Activated naive CD4-positive, alpha-beta T cell treated with anti-CD3 and anti-CD28 coated beads, Interleukin-2, amount 50 U/mL, for 24 hours (primary cell): ENCODE results near the gene SRR.

Experiments used
- H3K27ac Mint-ChIP-seq: one replicate; pipeline ENCODE4 v1.8.0; 2021; ENCODE audit warnings: mild to moderate bottlenecking, mixed read lengths
- H3K27me3 Mint-ChIP-seq: one replicate; pipeline ENCODE4 v1.8.0; 2021; ENCODE audit warnings: mixed read lengths
- H3K36me3 Mint-ChIP-seq: one replicate; pipeline ENCODE4 v1.8.0; 2021; ENCODE audit warnings: mixed read lengths
- H3K4me1 Mint-ChIP-seq: one replicate; pipeline ENCODE4 v1.8.0; 2021; ENCODE audit warnings: mixed read lengths
- H3K4me3 Mint-ChIP-seq: one replicate; pipeline ENCODE4 v1.8.0; 2021; ENCODE audit warnings: mild to moderate bottlenecking, mixed read lengths
- H3K9me3 Mint-ChIP-seq: one replicate; pipeline ENCODE4 v1.8.0; 2021; ENCODE audit warnings: mixed read lengths

SRR gene

GRCh38 chr17:2369551-2370210, 65.9 kb downstream of the SRR start:
- H3K4me1 Mint-ChIP-seq, result no peaks in the 10 kb centered on the region
- H3K9me3 Mint-ChIP-seq, result no peaks in the 10 kb centered on the region
- H3K36me3 Mint-ChIP-seq, result peaks cover 1% of the 10 kb centered on the region
- no peak overlapping the region for H3K4me3 Mint-ChIP-seq
- H3K27me3 Mint-ChIP-seq, result no peaks in the 10 kb centered on the region
- H3K27ac Mint-ChIP-seq, result no peak overlapping the region

GRCh38 chr17:2370211-2370589, 66.5 kb downstream of the SRR start:
- H3K4me3 Mint-ChIP-seq, result no peak overlapping the region
- peaks cover 1% of the 10 kb centered on the region for H3K36me3 Mint-ChIP-seq
- no peaks in the 10 kb centered on the region for H3K4me1 Mint-ChIP-seq
- no peaks in the 10 kb centered on the region for H3K9me3 Mint-ChIP-seq
- H3K27ac Mint-ChIP-seq, result no peak overlapping the region
- no peaks in the 10 kb centered on the region for H3K27me3 Mint-ChIP-seq

GRCh38 chr17:2371183-2372130, 67.7 kb downstream of the SRR start:
- H3K27ac Mint-ChIP-seq, result peak overlapping the region; percentile 65

GRCh38 chr17:2372180-2372579, 68.4 kb downstream of the SRR start:
- no peaks in the 10 kb centered on the region for H3K4me1 Mint-ChIP-seq
- no peaks in the 10 kb centered on the region for H3K9me3 Mint-ChIP-seq
- peaks cover 1% of the 10 kb centered on the region for H3K36me3 Mint-ChIP-seq
- H3K27ac Mint-ChIP-seq, result no peak overlapping the region
- no peak overlapping the region for H3K4me3 Mint-ChIP-seq
- H3K27me3 Mint-ChIP-seq, result no peaks in the 10 kb centered on the region

More at GRCh38 chr17:2371183-2372130, 67.7 kb downstream of the SRR start:
- Mint-ChIP-seq H3K27me3 (no peaks in the 10 kb centered on the region), H3K4me3 (no peak overlapping the region), H3K36me3 (peaks cover 1% of the 10 kb centered on the region), H3K4me1 (no peaks in the 10 kb centered on the region), H3K9me3 (no peaks in the 10 kb centered on the region)

GRCh38 chr17:2372681-2373080, 68.9 kb downstream of the SRR start:
- Mint-ChIP-seq H3K27ac (no peak overlapping the region), H3K9me3 (no peaks in the 10 kb centered on the region), H3K4me3 (no peak overlapping the region), H3K36me3 (peaks cover 1% of the 10 kb centered on the region), H3K4me1 (no peaks in the 10 kb centered on the region), H3K27me3 (no peaks in the 10 kb centered on the region)

- Mint-ChIP-seq H3K4me1 (no peaks in the 10 kb centered on the region), H3K36me3 (peaks cover 1% of the 10 kb centered on the region), H3K9me3 (no peaks in the 10 kb centered on the region), H3K4me3 (no peak overlapping the region), H3K27me3 (no peaks in the 10 kb centered on the region), H3K27ac (no peak overlapping the region)
Observed at GRCh38 chr17:2373179-2373578, 69.4 kb downstream of the SRR start.
